ENCODE results near the gene SCFD2. TPM values are rescaled to one million over a fixed set of nuclear protein-coding genes. Genes with fewer than 3 reads are reported as not detected.

The SCFD2 gene
- total RNA-seq, 1 donor from 2014 or later = 14.3 TPM

DNA sequence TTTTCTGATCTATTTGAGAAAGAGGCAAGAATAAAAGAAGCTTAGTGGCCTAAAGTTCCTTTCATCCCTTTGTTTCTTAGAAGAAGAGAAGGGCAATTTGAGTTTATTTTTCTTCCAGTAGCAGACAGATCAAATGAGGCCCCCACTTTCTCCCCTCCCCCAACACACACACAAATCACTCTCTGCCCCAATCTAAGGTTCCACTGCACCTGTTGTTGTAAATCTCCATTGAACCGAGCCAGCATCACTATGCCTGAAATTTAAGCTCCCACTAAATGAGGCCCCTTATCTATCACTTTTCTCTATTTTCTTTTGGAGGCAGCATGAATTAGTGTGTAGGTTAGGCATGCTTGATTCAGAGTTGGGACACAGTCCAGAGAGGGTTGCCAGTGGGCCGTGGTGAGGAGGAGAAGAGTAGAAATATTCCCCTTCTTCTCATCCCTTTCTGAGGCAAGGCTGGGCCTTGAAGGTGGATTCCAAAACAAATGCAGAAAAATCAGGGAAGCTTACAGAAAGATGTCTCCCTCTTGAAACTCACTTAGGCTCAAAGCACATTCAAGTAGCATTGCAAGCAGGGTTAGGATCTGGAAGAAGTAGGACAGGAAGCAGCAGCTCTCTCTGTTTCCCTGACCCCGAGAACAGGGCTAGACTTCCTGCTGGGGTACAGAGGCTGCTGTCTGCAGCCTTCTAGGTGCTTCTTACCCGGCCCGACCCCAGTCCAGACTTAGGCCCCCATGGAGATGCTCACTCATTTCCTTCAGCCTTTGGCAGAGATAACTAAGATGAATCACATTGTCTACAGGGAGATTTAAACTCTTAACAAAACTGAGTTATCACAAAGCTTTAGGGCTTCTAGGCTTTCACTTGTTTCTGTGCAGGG lies 433.0 kb downstream of the SCFD2 start:
- ATAC-seq = no peak
- intact Hi-C loops (cut with DNase I) = no loop called here
- TF ChIP-seq, protein P1, sequence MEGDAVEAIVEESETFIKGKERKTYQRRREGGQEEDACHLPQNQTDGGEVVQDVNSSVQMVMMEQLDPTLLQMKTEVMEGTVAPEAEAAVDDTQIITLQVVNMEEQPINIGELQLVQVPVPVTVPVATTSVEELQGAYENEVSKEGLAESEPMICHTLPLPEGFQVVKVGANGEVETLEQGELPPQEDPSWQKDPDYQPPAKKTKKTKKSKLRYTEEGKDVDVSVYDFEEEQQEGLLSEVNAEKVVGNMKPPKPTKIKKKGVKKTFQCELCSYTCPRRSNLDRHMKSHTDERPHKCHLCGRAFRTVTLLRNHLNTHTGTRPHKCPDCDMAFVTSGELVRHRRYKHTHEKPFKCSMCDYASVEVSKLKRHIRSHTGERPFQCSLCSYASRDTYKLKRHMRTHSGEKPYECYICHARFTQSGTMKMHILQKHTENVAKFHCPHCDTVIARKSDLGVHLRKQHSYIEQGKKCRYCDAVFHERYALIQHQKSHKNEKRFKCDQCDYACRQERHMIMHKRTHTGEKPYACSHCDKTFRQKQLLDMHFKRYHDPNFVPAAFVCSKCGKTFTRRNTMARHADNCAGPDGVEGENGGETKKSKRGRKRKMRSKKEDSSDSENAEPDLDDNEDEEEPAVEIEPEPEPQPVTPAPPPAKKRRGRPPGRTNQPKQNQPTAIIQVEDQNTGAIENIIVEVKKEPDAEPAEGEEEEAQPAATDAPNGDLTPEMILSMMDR (IDR thresholded peaks at IDR 0.05) = no peak

GRCh38 chr4:52931243-52931642 lies 434.6 kb downstream of the SCFD2 start:
- Histone ChIP-seq H3K36me3 (no peaks in the 10 kb centered on the region), H3K4me3 (no peak overlapping the region), H3K4me1 (no peaks in the 10 kb centered on the region), H3K27me3 (no peaks in the 10 kb centered on the region), H3K9me3 (no peaks in the 10 kb centered on the region), H3K27ac (no peak overlapping the region)
- intact Hi-C loops (cut with DNase I) = no loop called here
- ATAC-seq = no peak
- no peak for DNase-seq
- TF ChIP-seq, protein P1 (IDR thresholded peaks at IDR 0.05) = no peak

More for the DNA sequence above, 433.0 kb downstream of the SCFD2 start:
- H3K4me3 ChIP-seq = no peak overlapping the region
- H3K27me3 ChIP-seq = no peaks in the 10 kb centered on the region
- H3K36me3 ChIP-seq = no peaks in the 10 kb centered on the region
- no peak overlapping the region for H3K27ac ChIP-seq
- H3K4me1 ChIP-seq = no peaks in the 10 kb centered on the region
- H3K9me3 ChIP-seq = no peaks in the 10 kb centered on the region
- DNase-seq = no peak

- intact Hi-C loops (cut with DNase I) = no loop called here
- no peaks in the 10 kb centered on the region for H3K36me3 ChIP-seq
- H3K9me3 ChIP-seq = no peaks in the 10 kb centered on the region
- TF ChIP-seq, protein P1 (IDR thresholded peaks at IDR 0.05) = no peak
- no peaks in the 10 kb centered on the region for H3K27me3 ChIP-seq
- no peak overlapping the region for H3K27ac ChIP-seq
- no peaks in the 10 kb centered on the region for H3K4me1 ChIP-seq
- ATAC-seq (no peak), DNase-seq (no peak)
- no peak overlapping the region for H3K4me3 ChIP-seq
Measured at GRCh38 chr4:52926196-52926974, 439.5 kb downstream of the SCFD2 start.

DNA sequence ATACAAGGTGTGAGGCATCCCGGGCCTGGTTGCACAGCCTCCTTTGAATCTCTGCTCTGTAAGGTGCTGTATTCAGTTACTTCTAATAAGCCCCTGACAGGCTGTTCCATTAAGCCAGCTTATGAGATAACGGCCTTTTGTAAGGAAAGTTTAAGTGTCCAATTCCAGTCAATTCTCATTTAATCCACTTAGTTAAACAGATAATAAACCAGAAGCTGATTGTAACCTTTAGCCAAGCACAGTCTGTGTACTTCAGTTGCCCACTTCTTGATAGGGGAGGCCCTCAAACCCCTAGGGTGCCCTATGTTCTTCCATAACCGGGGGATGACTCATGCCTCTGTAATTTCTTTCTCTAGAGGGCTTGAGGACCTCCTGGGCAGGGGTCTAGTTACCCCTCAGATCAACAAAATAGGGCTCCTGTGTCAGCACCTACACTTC lies 440.3 kb downstream of the SCFD2 start:
- no peak overlapping the region for H3K27ac ChIP-seq
- TF ChIP-seq, protein P1 (IDR thresholded peaks at IDR 0.05) = no peak
- no peak for ATAC-seq

GRCh38 chr4:52919461-52919860 lies 446.4 kb downstream of the SCFD2 start:
- Histone ChIP-seq H3K27ac (no peak overlapping the region), H3K36me3 (no peaks in the 10 kb centered on the region), H3K4me3 (no peak overlapping the region), H3K4me1 (peaks cover under 1% of the 10 kb centered on the region), H3K27me3 (no peaks in the 10 kb centered on the region), H3K9me3 (no peaks in the 10 kb centered on the region)
- TF ChIP-seq, protein P1 (IDR thresholded peaks at IDR 0.05) = no peak
- intact Hi-C loops (cut with DNase I) = no loop called here
- DNase-seq = no peak
- ATAC-seq = no peak

More for the DNA sequence above, 440.3 kb downstream of the SCFD2 start:
- intact Hi-C loops (cut with DNase I) = no loop called here
- H3K9me3 ChIP-seq = no peaks in the 10 kb centered on the region
- DNase-seq = no peak
- no peaks in the 10 kb centered on the region for H3K27me3 ChIP-seq
- no peaks in the 10 kb centered on the region for H3K36me3 ChIP-seq
- no peaks in the 10 kb centered on the region for H3K4me1 ChIP-seq
- no peak overlapping the region for H3K4me3 ChIP-seq
